Epithelial cell of proximal tubule (primary cell): Measurements from ENCODE around the gene FNDC5. TPM values are rescaled to one million over a fixed set of nuclear protein-coding genes. Genes with fewer than 3 reads are reported as not detected.

Experiments
- DNase-seq: peaks from one replicate; pipeline ENCODE4 v3.0.0-alpha.2; 2011; ENCODE audit warnings: low read depth
- H3K4me3 ChIP-seq: 2 replicates; pipeline ENCODE4 v1.5.1; 2011; ENCODE audit warnings: low read depth, mild to moderate bottlenecking, low read length
- total RNA-seq: library from RNA; depleted of rRNA; stranded (reverse); fragments of >200 nt; gene quantifications from 2 replicates; pipeline ENCODE4 v1.2.3, GENCODE V29; 2015
- TF ChIP-seq, protein P1 (sequence below): conservative IDR thresholded peaks from 2 replicates; pipeline ENCODE4 v1.5.1; 2012; ENCODE audit warnings: low read depth, mild to moderate bottlenecking, low read length

Gene FNDC5
- total RNA-seq, 1 donor from 2014 or later, result not detected

DNA sequence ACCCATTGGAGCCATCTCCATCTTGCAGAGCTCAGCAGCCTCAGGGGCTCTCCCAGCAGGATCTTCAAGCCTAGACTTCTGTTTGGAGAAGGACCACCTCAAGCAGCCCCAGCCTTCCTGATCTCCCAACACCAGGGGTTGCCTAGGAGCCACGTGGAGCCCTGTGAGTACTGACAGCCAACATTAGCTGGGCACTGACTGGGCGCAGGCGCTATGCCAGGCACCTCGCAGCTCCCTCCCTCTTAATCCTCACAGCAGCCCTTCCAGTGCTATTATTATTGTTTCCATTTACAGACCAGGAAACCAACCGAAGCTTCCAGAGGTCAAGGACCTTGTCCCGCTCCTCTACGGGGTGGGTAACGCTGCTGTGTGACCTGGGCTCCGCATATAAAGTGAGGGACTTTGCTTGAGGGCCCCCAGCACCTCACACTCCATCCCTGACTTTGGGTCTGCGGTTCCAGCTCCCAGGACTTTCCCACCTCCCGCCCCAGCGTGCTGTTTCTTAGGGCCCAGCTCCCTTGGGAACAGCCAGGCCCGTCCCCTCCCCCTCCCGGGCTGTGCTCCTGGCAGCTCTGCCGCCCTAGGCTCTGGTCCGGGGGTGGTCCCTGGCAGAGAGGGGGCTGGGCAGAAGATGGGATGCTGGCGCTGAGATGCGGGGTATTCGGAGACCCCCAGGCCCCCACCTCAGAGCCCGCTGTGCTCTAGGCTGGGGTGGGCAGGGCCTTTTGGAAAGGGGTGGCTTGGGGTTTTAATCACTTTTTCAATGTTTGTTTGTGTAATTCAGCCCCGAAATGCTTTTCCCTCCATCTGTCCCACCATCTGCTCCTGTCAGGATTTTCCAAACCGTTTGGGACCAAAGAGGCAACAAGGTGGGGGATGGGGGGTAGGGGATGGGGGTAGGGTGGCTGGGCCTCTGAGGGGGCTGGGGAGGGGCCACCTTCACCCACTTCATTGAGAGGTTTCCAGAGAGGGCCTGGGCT is 11.4 kb upstream of the FNDC5 start:
- DNase-seq, result no peak
- TF ChIP-seq, protein P1, sequence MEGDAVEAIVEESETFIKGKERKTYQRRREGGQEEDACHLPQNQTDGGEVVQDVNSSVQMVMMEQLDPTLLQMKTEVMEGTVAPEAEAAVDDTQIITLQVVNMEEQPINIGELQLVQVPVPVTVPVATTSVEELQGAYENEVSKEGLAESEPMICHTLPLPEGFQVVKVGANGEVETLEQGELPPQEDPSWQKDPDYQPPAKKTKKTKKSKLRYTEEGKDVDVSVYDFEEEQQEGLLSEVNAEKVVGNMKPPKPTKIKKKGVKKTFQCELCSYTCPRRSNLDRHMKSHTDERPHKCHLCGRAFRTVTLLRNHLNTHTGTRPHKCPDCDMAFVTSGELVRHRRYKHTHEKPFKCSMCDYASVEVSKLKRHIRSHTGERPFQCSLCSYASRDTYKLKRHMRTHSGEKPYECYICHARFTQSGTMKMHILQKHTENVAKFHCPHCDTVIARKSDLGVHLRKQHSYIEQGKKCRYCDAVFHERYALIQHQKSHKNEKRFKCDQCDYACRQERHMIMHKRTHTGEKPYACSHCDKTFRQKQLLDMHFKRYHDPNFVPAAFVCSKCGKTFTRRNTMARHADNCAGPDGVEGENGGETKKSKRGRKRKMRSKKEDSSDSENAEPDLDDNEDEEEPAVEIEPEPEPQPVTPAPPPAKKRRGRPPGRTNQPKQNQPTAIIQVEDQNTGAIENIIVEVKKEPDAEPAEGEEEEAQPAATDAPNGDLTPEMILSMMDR, result no peak
- no peak overlapping the region for H3K4me3 ChIP-seq

DNA sequence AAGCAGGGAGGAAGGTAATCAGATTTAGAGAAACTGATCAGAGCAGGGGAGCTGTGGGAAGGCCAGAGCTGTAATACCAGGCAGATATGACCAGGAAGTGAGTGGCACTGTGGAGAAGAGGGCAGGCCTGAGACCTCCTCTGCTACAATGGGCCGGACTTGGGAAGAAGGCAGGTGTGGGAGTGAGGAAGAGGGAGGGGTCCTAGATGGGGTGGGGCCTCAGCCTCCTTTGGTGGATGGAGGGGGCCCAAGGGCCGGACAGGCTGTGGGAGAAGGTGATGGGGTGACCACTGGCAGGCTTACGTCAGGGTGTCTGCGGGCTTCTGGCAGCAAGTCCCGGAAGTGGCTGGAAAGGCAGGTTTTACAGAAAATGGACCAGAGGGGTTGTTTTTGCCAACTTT is 10.6 kb upstream of the FNDC5 start:
- TF ChIP-seq, protein P1, result no peak
- no peak overlapping the region for H3K4me3 ChIP-seq
- DNase-seq, result no peak

DNA sequence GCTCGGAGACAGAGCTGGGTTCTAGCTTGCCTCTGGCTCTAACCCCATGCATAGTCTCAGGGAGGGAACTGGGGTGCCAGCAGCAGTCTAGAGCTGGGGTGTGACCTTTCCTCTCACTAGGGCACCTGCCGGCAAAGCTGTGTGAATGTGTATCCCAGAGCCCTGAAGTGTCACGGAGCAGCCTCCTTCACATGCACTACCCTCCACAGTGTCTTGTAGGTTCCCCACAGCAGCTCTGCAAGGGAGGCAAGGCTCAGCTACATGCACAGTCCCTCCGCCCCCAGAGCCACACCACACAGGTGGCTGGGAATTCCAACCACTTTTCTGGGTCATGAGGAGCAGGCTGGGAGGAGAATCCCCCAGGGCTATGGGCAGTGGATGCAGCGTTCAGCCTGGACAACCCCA is 7.9 kb upstream of the FNDC5 start:
- no peak for DNase-seq
- TF ChIP-seq, protein P1, result no peak
- no peak overlapping the region for H3K4me3 ChIP-seq

DNA sequence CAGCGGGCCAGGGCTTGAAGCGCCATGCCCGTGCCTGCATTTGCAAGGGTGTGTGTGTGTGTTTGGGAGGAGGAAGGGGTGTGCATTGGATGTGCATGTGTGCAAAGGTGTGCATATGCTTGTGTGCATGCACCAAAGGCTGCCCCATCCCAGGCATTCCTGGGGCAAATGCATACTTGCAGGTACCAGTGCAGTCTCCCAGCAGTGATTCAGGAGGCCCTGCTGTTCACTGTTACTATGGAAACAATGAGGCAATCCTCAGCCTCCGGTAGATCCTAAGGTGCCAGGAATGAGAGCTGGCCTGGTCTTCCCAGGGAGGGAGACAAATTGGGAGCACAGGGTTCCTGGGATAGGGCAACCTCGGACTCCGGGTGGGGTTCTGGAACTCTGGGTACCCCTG is 7.5 kb upstream of the FNDC5 start:
- H3K4me3 ChIP-seq, result no peak overlapping the region
- no peak for DNase-seq
- TF ChIP-seq, protein P1, result no peak

DNA sequence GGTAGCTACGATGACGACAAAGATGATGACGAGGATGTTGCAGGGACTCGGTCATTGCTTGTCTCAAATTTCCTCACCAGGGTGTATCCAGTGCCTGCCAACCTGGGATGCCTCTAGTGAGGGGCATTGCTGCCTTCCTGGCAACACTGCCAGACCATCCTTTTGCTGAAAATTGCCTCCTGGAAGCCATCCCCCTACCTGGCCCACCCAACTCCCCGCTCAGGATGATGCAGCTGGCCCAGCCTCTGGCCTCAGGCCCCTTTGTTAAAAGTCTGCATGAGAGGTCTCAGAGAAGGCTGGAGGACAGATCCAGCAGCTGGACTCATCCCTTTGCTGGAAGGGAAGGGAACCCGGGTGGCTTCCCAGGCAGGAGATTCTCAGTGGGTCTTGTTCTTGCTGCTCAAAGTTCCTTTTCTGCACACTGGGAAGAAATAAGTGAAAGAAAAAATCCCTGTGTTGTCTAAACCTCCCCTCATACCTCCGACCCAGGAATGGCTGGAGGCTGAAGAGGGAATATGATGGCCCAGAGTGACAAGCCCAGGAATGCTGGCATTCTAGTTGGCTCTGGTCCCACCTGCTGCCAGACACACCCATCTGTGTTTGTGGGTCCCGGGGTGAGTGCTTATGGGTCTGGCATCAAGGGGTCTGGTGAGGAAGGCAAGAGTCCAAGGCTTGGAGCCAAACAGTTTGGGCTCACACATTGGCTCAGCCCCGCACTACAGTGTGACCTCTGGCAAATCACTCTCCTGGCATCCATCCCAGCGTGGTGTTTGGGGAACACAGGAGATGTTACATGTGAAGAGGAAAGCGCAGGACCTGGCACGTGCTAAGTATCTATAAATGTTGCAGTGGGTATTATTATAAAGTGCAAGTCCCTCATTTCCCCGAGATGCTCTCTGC is 6.7 kb upstream of the FNDC5 start:
- DNase-seq, result no peak
- TF ChIP-seq, protein P1, result no peak
- H3K4me3 ChIP-seq, result no peak overlapping the region

DNA sequence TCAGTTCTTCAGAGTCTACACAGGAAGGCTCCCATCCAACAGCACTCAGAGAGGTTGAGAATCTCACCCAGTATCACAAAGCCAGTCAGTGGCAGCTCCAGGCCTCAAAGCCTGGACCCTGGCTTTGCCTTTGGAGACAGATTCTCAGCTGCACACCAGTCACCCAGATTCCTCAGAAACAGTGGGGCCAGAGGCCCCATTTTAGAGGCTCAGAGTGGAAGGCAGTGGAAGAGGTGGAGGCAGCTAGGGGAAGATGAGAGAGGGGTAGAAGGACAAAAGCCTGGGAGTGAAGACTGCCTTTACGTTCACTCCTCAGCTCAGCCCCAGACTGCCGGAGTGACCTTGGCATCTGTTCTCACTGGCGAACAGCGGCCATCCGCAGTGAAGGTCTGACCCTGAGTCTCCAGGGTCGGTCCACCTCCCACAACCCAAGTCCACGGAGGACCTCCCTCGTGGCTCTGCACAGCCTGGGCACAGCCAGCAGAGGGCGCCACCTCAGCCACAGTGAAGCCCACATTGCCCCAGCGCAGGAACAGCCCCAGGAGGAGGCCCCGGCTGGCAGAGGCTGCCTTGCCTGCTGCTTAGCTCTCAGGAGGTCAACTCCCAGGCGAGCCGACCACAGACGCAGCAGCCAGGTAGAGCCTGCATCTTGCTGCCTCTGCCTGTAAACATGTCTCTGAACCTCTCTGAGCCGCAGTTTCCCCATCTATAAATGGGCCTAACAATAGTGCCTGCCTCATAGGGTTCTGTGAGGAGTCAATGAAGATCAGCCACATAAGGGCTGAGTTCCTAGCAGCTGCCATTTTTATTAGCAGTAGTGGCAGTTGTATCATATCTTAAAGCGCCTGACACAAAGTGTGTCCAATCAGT is 5.9 kb upstream of the FNDC5 start:
- no peak for DNase-seq
- no peak overlapping the region for H3K4me3 ChIP-seq
- TF ChIP-seq, protein P1, result peak; percentile 85
